SKM-1 treated with dmso at 0.1 percent for 144 hours (cell line): ENCODE data around the gene MEF2A.

Experiments used
- DNase-seq: peaks from one replicate; lab custom pipeline; 2025; ENCODE audit not compliant: unreplicated experiment; lab: John Stamatoyannopoulos, UW

Gene MEF2A

GRCh38 chr15:99562238-99562637 lies 3.5 kb upstream of the MEF2A start:
- no peak for DNase-seq

- peak; percentile 62 for DNase-seq
These were observed 1.3 kb upstream of the MEF2A start for GRCh38 chr15:99564221-99565048.

- DNase-seq = no peak
These were observed 810 bp upstream of the MEF2A start for GRCh38 chr15:99565049-99565298.

GRCh38 chr15:99566157-99566897 lies 543 bp downstream of the MEF2A start:
- DNase-seq = peak; percentile 14

GRCh38 chr15:99568625-99569352 lies 3.0 kb downstream of the MEF2A start:
- no peak for DNase-seq

- no peak for DNase-seq
These were observed 5.5 kb downstream of the MEF2A start for GRCh38 chr15:99571299-99571698.

GRCh38 chr15:99574048-99574447 lies 8.3 kb downstream of the MEF2A start:
- no peak for DNase-seq

GRCh38 chr15:99574502-99574901 lies 8.7 kb downstream of the MEF2A start:
- no peak for DNase-seq

- DNase-seq = no peak
These were observed 13.0 kb downstream of the MEF2A start for GRCh38 chr15:99578809-99579208.

GRCh38 chr15:99580076-99580475 lies 14.3 kb downstream of the MEF2A start:
- DNase-seq = no peak

GRCh38 chr15:99582508-99582960 lies 16.8 kb downstream of the MEF2A start:
- DNase-seq = no peak

GRCh38 chr15:99584081-99584600 lies 18.4 kb downstream of the MEF2A start:
- no peak for DNase-seq

GRCh38 chr15:99586121-99586520 lies 20.3 kb downstream of the MEF2A start:
- DNase-seq = no peak

GRCh38 chr15:99589801-99590200 lies 24.0 kb downstream of the MEF2A start:
- DNase-seq = no peak

GRCh38 chr15:99590913-99591646 lies 25.3 kb downstream of the MEF2A start:
- DNase-seq = no peak

- DNase-seq = no peak
These were observed 26.5 kb downstream of the MEF2A start for GRCh38 chr15:99592145-99592791.

GRCh38 chr15:99593070-99593469 lies 27.3 kb downstream of the MEF2A start:
- no peak for DNase-seq

- DNase-seq = no peak
These were observed 29.1 kb downstream of the MEF2A start for GRCh38 chr15:99594916-99595315.

- DNase-seq = no peak
These were observed 32.5 kb downstream of the MEF2A start for GRCh38 chr15:99598296-99598695.

- no peak for DNase-seq
These were observed 38.0 kb downstream of the MEF2A start for GRCh38 chr15:99603828-99604227.
